Nephron progenitor cell (in vitro differentiated cells): ENCODE results near the gene TBX10.
A peak's percentile ranks its signal among the peaks of the same experiment; 100 is the strongest.
"Not testable (repeated sequence)": the region's sequence is repeated elsewhere in the genome, so short reads cannot be mapped to it uniquely, and the experiment has no call there.

ENCODE experiments used
- DNase-seq: peaks from one replicate; pipeline ENCODE4 v3.0.0; 2021
- H3K27ac Mint-ChIP-seq: 2 replicates; pipeline ENCODE4 v1.8.0; 2021; ENCODE audit warnings: mild to moderate bottlenecking, moderate library complexity, mixed read lengths
- H3K27me3 Mint-ChIP-seq: 2 replicates; pipeline ENCODE4 v1.8.0; 2021; ENCODE audit warnings: mild to moderate bottlenecking, low read depth, mixed read lengths; ENCODE audit not compliant: poor library complexity
- H3K36me3 Mint-ChIP-seq: 2 replicates; pipeline ENCODE4 v1.8.0; 2021; ENCODE audit warnings: low read depth, mixed read lengths
- H3K4me1 Mint-ChIP-seq: 2 replicates; pipeline ENCODE4 v1.8.0; 2021; ENCODE audit warnings: mixed read lengths
- H3K4me3 Mint-ChIP-seq: 2 replicates; pipeline ENCODE4 v1.8.0; 2021; ENCODE audit warnings: mild to moderate bottlenecking, moderate library complexity, mixed read lengths
- H3K9me3 Mint-ChIP-seq: 2 replicates; pipeline ENCODE4 v1.8.0; 2021; ENCODE audit warnings: mild to moderate bottlenecking, moderate library complexity, mixed read lengths
- CTCF ChIP-seq: fragments of 200-600 bp; sonication (generic); IDR thresholded peaks from 2 replicates; pipeline ENCODE4 v1.5.0; 2021; ENCODE audit warnings: antibody characterized with exemption

Gene TBX10

GRCh38 chr11:67662142-67662834, 22.7 kb upstream of the TBX10 start:
- DNase-seq = no peak
- no peak overlapping the region for H3K27ac Mint-ChIP-seq
- H3K27me3 Mint-ChIP-seq = peaks cover 13% of the 10 kb centered on the region
- H3K9me3 Mint-ChIP-seq = peaks cover 3% of the 10 kb centered on the region
- no peaks in the 10 kb centered on the region for H3K36me3 Mint-ChIP-seq
- H3K4me3 Mint-ChIP-seq = no peak overlapping the region
- TF ChIP-seq CTCF = no peak
- peaks cover 4% of the 10 kb centered on the region for H3K4me1 Mint-ChIP-seq

GRCh38 chr11:67660752-67661151, 21.2 kb upstream of the TBX10 start:
- H3K4me1 Mint-ChIP-seq, H3K4me3 Mint-ChIP-seq, H3K36me3 Mint-ChIP-seq, H3K27ac Mint-ChIP-seq, DNase-seq: not testable (repeated sequence)
- H3K9me3 Mint-ChIP-seq = peaks cover 16% of the 10 kb centered on the region
- H3K27me3 Mint-ChIP-seq = peaks cover 15% of the 10 kb centered on the region

GRCh38 chr11:67659651-67660165, 20.1 kb upstream of the TBX10 start:
- H3K27me3 Mint-ChIP-seq = peaks cover 15% of the 10 kb centered on the region
- H3K4me1 Mint-ChIP-seq, H3K36me3 Mint-ChIP-seq, H3K27ac Mint-ChIP-seq, H3K4me3 Mint-ChIP-seq, DNase-seq: not testable (repeated sequence)
- peak; percentile 35 for TF ChIP-seq CTCF
- H3K9me3 Mint-ChIP-seq = peaks cover 19% of the 10 kb centered on the region

- no peak overlapping the region for H3K27ac Mint-ChIP-seq
- no peak for DNase-seq
Measured at GRCh38 chr11:67657300-67657699, 17.7 kb upstream of the TBX10 start.

GRCh38 chr11:67656278-67656922, 16.8 kb upstream of the TBX10 start:
- peaks cover 12% of the 10 kb centered on the region for H3K27me3 Mint-ChIP-seq
- peaks cover 27% of the 10 kb centered on the region for H3K9me3 Mint-ChIP-seq
- no peaks in the 10 kb centered on the region for H3K36me3 Mint-ChIP-seq
- no peak for TF ChIP-seq CTCF
- H3K4me3 Mint-ChIP-seq = no peak overlapping the region
- H3K27ac Mint-ChIP-seq = no peak overlapping the region
- no peak for DNase-seq
- no peaks in the 10 kb centered on the region for H3K4me1 Mint-ChIP-seq

More at GRCh38 chr11:67657300-67657699, 17.7 kb upstream of the TBX10 start:
- H3K4me3 Mint-ChIP-seq = no peak overlapping the region
- H3K27me3 Mint-ChIP-seq = peaks cover 13% of the 10 kb centered on the region
- TF ChIP-seq CTCF = no peak
- H3K36me3 Mint-ChIP-seq = no peaks in the 10 kb centered on the region
- H3K9me3 Mint-ChIP-seq = peaks cover 27% of the 10 kb centered on the region
- H3K4me1 Mint-ChIP-seq = peaks cover under 1% of the 10 kb centered on the region

GRCh38 chr11:67654225-67654624, 14.7 kb upstream of the TBX10 start:
- H3K36me3 Mint-ChIP-seq = no peaks in the 10 kb centered on the region

More at GRCh38 chr11:67654225-67654624, 14.7 kb upstream of the TBX10 start:
- peaks cover 27% of the 10 kb centered on the region for H3K9me3 Mint-ChIP-seq
- H3K4me1 Mint-ChIP-seq = peaks cover 9% of the 10 kb centered on the region
- no peak overlapping the region for H3K27ac Mint-ChIP-seq
- no peak for TF ChIP-seq CTCF
- H3K4me3 Mint-ChIP-seq = no peak overlapping the region
- no peak for DNase-seq
- peaks cover 8% of the 10 kb centered on the region for H3K27me3 Mint-ChIP-seq
